ENCODE measurements around the gene POLR2L. TPM values are rescaled to one million over a fixed set of nuclear protein-coding genes. Genes with fewer than 3 reads are reported as not detected.

The POLR2L gene
- total and polyA plus RNA-seq, 2 of the 13 experiments (the other 11 are each of a cell fraction or from before 2014, with no cell fraction given): 104 to 114 TPM

- TF ChIP-seq ATF5 (CRISPR knock-in tag; IDR thresholded peaks at IDR 0.05; ENCODE audit: low read depth) (no peak), ZNF75D (CRISPR knock-in tag; IDR thresholded peaks at IDR 0.05; ENCODE audit: borderline replicate concordance) (no peak), ZNF138 (CRISPR knock-in tag; IDR thresholded peaks at IDR 0.05; ENCODE audit: low read depth) (no peak; the same call in 1 of the 2 replicates), ZNF10 (CRISPR knock-in tag; IDR thresholded peaks at IDR 0.05; ENCODE audit: borderline replicate concordance, low read depth) (no peak), ZNF530 (CRISPR knock-in tag; IDR thresholded peaks at IDR 0.05; ENCODE audit: low read depth) (no peak), TFDP2 (CRISPR knock-in tag; IDR thresholded peaks at IDR 0.05) (peak; percentile 69; the same call in 1 of the 2 replicates), ZNF446 (CRISPR knock-in tag; IDR thresholded peaks at IDR 0.05) (no peak), JUN (CRISPR knock-in tag; IDR thresholded peaks at IDR 0.05) (peak; percentile 84; the same call in 1 of the 2 replicates), ZNF362 (CRISPR knock-in tag; IDR thresholded peaks at IDR 0.05; ENCODE audit: borderline replicate concordance) (peak; percentile 49; the same call in 1 of the 2 replicates)
- TF ChIP-seq, protein P1, sequence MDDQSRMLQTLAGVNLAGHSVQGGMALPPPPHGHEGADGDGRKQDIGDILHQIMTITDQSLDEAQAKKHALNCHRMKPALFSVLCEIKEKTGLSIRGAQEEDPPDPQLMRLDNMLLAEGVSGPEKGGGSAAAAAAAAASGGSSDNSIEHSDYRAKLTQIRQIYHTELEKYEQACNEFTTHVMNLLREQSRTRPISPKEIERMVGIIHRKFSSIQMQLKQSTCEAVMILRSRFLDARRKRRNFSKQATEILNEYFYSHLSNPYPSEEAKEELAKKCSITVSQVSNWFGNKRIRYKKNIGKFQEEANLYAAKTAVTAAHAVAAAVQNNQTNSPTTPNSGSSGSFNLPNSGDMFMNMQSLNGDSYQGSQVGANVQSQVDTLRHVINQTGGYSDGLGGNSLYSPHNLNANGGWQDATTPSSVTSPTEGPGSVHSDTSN (CRISPR knock-in tag; IDR thresholded peaks at IDR 0.05; ENCODE audit: borderline replicate concordance): no peak
- TF ChIP-seq, protein P2, sequence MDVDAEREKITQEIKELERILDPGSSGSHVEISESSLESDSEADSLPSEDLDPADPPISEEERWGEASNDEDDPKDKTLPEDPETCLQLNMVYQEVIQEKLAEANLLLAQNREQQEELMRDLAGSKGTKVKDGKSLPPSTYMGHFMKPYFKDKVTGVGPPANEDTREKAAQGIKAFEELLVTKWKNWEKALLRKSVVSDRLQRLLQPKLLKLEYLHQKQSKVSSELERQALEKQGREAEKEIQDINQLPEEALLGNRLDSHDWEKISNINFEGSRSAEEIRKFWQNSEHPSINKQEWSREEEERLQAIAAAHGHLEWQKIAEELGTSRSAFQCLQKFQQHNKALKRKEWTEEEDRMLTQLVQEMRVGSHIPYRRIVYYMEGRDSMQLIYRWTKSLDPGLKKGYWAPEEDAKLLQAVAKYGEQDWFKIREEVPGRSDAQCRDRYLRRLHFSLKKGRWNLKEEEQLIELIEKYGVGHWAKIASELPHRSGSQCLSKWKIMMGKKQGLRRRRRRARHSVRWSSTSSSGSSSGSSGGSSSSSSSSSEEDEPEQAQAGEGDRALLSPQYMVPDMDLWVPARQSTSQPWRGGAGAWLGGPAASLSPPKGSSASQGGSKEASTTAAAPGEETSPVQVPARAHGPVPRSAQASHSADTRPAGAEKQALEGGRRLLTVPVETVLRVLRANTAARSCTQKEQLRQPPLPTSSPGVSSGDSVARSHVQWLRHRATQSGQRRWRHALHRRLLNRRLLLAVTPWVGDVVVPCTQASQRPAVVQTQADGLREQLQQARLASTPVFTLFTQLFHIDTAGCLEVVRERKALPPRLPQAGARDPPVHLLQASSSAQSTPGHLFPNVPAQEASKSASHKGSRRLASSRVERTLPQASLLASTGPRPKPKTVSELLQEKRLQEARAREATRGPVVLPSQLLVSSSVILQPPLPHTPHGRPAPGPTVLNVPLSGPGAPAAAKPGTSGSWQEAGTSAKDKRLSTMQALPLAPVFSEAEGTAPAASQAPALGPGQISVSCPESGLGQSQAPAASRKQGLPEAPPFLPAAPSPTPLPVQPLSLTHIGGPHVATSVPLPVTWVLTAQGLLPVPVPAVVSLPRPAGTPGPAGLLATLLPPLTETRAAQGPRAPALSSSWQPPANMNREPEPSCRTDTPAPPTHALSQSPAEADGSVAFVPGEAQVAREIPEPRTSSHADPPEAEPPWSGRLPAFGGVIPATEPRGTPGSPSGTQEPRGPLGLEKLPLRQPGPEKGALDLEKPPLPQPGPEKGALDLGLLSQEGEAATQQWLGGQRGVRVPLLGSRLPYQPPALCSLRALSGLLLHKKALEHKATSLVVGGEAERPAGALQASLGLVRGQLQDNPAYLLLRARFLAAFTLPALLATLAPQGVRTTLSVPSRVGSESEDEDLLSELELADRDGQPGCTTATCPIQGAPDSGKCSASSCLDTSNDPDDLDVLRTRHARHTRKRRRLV (CRISPR knock-in tag; IDR thresholded peaks at IDR 0.05): peak; percentile 91
These were observed 32.9 kb downstream of the POLR2L start, which contains the start of gene RPLP2 (continued) for GRCh38 chr11:809287-810039.
